ENCODE results near the gene BDKRB2. TPM values are rescaled to one million over a fixed set of nuclear protein-coding genes. Genes with fewer than 3 reads are reported as not detected.

Gene BDKRB2
- total RNA-seq, 2 donors from 2014 or later: 1.1 to 3.8 TPM

- no peaks in the 10 kb centered on the region for H3K4me1 Mint-ChIP-seq
- H3K36me3 Mint-ChIP-seq (ENCODE audit: low read depth): peaks cover 24% of the 10 kb centered on the region
- Histone ChIP-seq H3K9me3 (ENCODE audit: control insufficient read depth, low read length) (no peaks in the 10 kb centered on the region), H3K36me3 (ENCODE audit: control insufficient read depth, insufficient read depth, low read length) (peaks cover 10% of the 10 kb centered on the region), H3K4me3 (ENCODE audit: low read length) (no peak overlapping the region), H3K9ac (ENCODE audit: extremely low read depth, low read length, poor library complexity, severe bottlenecking) (no peak overlapping the region), H3K27ac (ENCODE audit: low read depth, low read length) (no peak overlapping the region), H3K4me1 (ENCODE audit: control insufficient read depth, insufficient read depth, low read length) (no peaks in the 10 kb centered on the region), H3K27me3 (ENCODE audit: control insufficient read depth, insufficient read depth, low read length, poor library complexity, severe bottlenecking) (no peaks in the 10 kb centered on the region)
- no peaks in the 10 kb centered on the region for H3K27me3 Mint-ChIP-seq (ENCODE audit: insufficient read depth)
- 92 to 100% methylated on average over 1 of the region's 1 CpG for WGBS, 2 experiments (ENCODE audit: insufficient coverage in 1 of 2, insufficient read length in 1 of 2)
- DNase-seq: no peak
- TF ChIP-seq, protein P1, sequence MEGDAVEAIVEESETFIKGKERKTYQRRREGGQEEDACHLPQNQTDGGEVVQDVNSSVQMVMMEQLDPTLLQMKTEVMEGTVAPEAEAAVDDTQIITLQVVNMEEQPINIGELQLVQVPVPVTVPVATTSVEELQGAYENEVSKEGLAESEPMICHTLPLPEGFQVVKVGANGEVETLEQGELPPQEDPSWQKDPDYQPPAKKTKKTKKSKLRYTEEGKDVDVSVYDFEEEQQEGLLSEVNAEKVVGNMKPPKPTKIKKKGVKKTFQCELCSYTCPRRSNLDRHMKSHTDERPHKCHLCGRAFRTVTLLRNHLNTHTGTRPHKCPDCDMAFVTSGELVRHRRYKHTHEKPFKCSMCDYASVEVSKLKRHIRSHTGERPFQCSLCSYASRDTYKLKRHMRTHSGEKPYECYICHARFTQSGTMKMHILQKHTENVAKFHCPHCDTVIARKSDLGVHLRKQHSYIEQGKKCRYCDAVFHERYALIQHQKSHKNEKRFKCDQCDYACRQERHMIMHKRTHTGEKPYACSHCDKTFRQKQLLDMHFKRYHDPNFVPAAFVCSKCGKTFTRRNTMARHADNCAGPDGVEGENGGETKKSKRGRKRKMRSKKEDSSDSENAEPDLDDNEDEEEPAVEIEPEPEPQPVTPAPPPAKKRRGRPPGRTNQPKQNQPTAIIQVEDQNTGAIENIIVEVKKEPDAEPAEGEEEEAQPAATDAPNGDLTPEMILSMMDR (conservative IDR thresholded peaks at IDR 0.05): no peak
- H3K9me3 Mint-ChIP-seq: peaks cover 7% of the 10 kb centered on the region
- no peak overlapping the region for H3K4me3 Mint-ChIP-seq
- H3K27ac Mint-ChIP-seq: no peak overlapping the region
These were observed 41.9 kb downstream of the BDKRB2 start for GRCh38 chr14:96246539-96246847.

- H3K27me3 ChIP-seq (ENCODE audit: control insufficient read depth, insufficient read depth, low read length, poor library complexity, severe bottlenecking): no peaks in the 10 kb centered on the region
- H3K36me3 ChIP-seq (ENCODE audit: control insufficient read depth, insufficient read depth, low read length): peaks cover 5% of the 10 kb centered on the region
- Mint-ChIP-seq H3K4me3 (no peak overlapping the region), H3K27me3 (ENCODE audit: insufficient read depth) (peaks cover 1% of the 10 kb centered on the region), H3K36me3 (ENCODE audit: low read depth) (peaks cover 19% of the 10 kb centered on the region), H3K27ac (no peak overlapping the region), H3K9me3 (peaks cover 7% of the 10 kb centered on the region), H3K4me1 (no peaks in the 10 kb centered on the region)
- no peaks in the 10 kb centered on the region for H3K4me1 ChIP-seq (ENCODE audit: control insufficient read depth, insufficient read depth, low read length)
- no peak overlapping the region for H3K4me3 ChIP-seq (ENCODE audit: low read length)
- no peak for DNase-seq
- TF ChIP-seq, protein P1 (conservative IDR thresholded peaks at IDR 0.05): no peak
- 88 to 93% methylated on average over 4 to 6 of the region's 6 CpGs for WGBS, 2 experiments (ENCODE audit: insufficient coverage in 1 of 2, insufficient read length in 1 of 2)
- no peak overlapping the region for H3K27ac ChIP-seq (ENCODE audit: low read depth, low read length)
- no peak overlapping the region for H3K9ac ChIP-seq (ENCODE audit: extremely low read depth, low read length, poor library complexity, severe bottlenecking)
- no peaks in the 10 kb centered on the region for H3K9me3 ChIP-seq (ENCODE audit: control insufficient read depth, low read length)
These were observed 42.4 kb downstream of the BDKRB2 start for GRCh38 chr14:96247031-96247430.

- Histone ChIP-seq H3K27ac (ENCODE audit: low read depth, low read length) (no peak overlapping the region), H3K9ac (ENCODE audit: extremely low read depth, low read length, poor library complexity, severe bottlenecking) (no peak overlapping the region), H3K36me3 (ENCODE audit: control insufficient read depth, insufficient read depth, low read length) (no peaks in the 10 kb centered on the region), H3K9me3 (ENCODE audit: control insufficient read depth, low read length) (no peaks in the 10 kb centered on the region), H3K4me3 (ENCODE audit: low read length) (no peak overlapping the region), H3K27me3 (ENCODE audit: control insufficient read depth, insufficient read depth, low read length, poor library complexity, severe bottlenecking) (no peaks in the 10 kb centered on the region), H3K4me1 (ENCODE audit: control insufficient read depth, insufficient read depth, low read length) (no peaks in the 10 kb centered on the region)
- Mint-ChIP-seq H3K27ac (no peak overlapping the region), H3K4me3 (no peak overlapping the region), H3K36me3 (ENCODE audit: low read depth) (peaks cover 5% of the 10 kb centered on the region), H3K4me1 (no peaks in the 10 kb centered on the region), H3K9me3 (no peaks in the 10 kb centered on the region), H3K27me3 (ENCODE audit: insufficient read depth) (peaks cover 1% of the 10 kb centered on the region)
- DNase-seq: no peak
- TF ChIP-seq, protein P1 (conservative IDR thresholded peaks at IDR 0.05): no peak
- 94 to 100% methylated on average over 1 to 5 of the region's 5 CpGs for WGBS, 2 experiments (ENCODE audit: insufficient coverage in 1 of 2, insufficient read length in 1 of 2)
These were observed 44.4 kb downstream of the BDKRB2 start for GRCh38 chr14:96249029-96249428.
